Caco-2 (cell line): ENCODE data around the gene INPPL1. TPM values are rescaled to one million over a fixed set of nuclear protein-coding genes. Genes with fewer than 3 reads are reported as not detected.

Source experiments
- BruUV-seq: library from RNA; stranded (reverse); fragments of 400-500 nt; replicated peaks from 2 replicates; lab custom pipeline; 2021; lab: Mats Ljungman, UMichigan
- CTCF ChIA-PET: fragments of 300-600 bp; sonication (Branson Sonifier 250); formaldehyde crosslinking; loops from one replicate; lab custom pipeline; 2022; ENCODE audit warnings: antibody characterized with exemption; lab: Charles Lee
- POLR2A ChIA-PET: fragments of 300-600 bp; sonication (Branson Sonifier 250); formaldehyde crosslinking; loops from one replicate; lab custom pipeline; 2022; ENCODE audit warnings: antibody characterized with exemption; lab: Charles Lee
- DNase-seq, 2 experiments: peaks; one replicate each; pipeline versions ENCODE4 v3.0.0 to v3.0.0-alpha.2; 2020 to 2022
- H3K27me3 ChIP-seq: replicated peaks from 2 replicates; pipeline ENCODE4 v1.6.0; 2011; ENCODE audit warnings: low read length; ENCODE audit not compliant: control insufficient read depth, insufficient read depth
- H3K36me3 ChIP-seq: 2 replicates; pipeline ENCODE4 v1.5.1; 2011; ENCODE audit warnings: low read length; ENCODE audit not compliant: control insufficient read depth, insufficient read depth
- H3K4me1 ChIP-seq: fragments of 250-450 bp; sonication (Bioruptor Pico); 2 replicates; pipeline ENCODE4 v1.5.1; 2020; ENCODE audit warnings: mild to moderate bottlenecking
- H3K4me3 ChIP-seq: 2 replicates; pipeline ENCODE4 v1.5.1; 2011; ENCODE audit warnings: low read depth, mild to moderate bottlenecking, control low read depth, low read length
- H3K9me3 ChIP-seq: fragments of 250-450 bp; sonication (Bioruptor Pico); 2 replicates; pipeline ENCODE4 v1.5.1; 2020; ENCODE audit warnings: mild to moderate bottlenecking, moderate library complexity
- H3K27ac Mint-ChIP-seq: one replicate; pipeline ENCODE4 v1.8.0; 2022; ENCODE audit warnings: mixed read lengths; ENCODE audit not compliant: unreplicated experiment
- H3K27me3 Mint-ChIP-seq: one replicate; pipeline ENCODE4 v1.8.0; 2022; ENCODE audit warnings: mixed read lengths; ENCODE audit not compliant: insufficient read depth, unreplicated experiment
- H3K36me3 Mint-ChIP-seq: one replicate; pipeline ENCODE4 v1.8.0; 2022; ENCODE audit warnings: mild to moderate bottlenecking, mixed read lengths; ENCODE audit not compliant: insufficient read depth, unreplicated experiment
- H3K4me1 Mint-ChIP-seq: one replicate; pipeline ENCODE4 v1.8.0; 2022; ENCODE audit warnings: low read depth, mixed read lengths; ENCODE audit not compliant: unreplicated experiment
- H3K4me3 Mint-ChIP-seq: one replicate; pipeline ENCODE4 v1.8.0; 2022; ENCODE audit warnings: mild to moderate bottlenecking, moderate library complexity, mixed read lengths; ENCODE audit not compliant: unreplicated experiment
- H3K9me3 Mint-ChIP-seq: one replicate; pipeline ENCODE4 v1.8.0; 2022; ENCODE audit warnings: mixed read lengths; ENCODE audit not compliant: unreplicated experiment
- intact Hi-C: fragments of 100-400 bp; cut with micrococcal nuclease; formaldehyde crosslinking; loops from one replicate; pipeline ENCODE4 v1.10.0; 2022; ENCODE audit not compliant: unreplicated experiment
- total RNA-seq: library from RNA; stranded (reverse); gene quantifications from 2 replicates; pipeline ENCODE4 v1.2.3, GENCODE V29; 2022
- TF ChIP-seq, protein P1 (sequence below), 2 experiments: fragments of 200-600 bp in 1 of 2; IDR thresholded peaks; 1 replicate in 1 of 2; 2 replicates in 1 of 2; pipeline versions ENCODE4 v1.5.1 to v1.8.0; 2011 to 2022; ENCODE audit warnings: antibody characterized with exemption in 1 of 2, control low read depth in 1 of 2, inconsistent platforms in 1 of 2, low read depth in 1 of 2, low read length in 1 of 2, mild to moderate bottlenecking in 1 of 2, moderate library complexity in 1 of 2; ENCODE audit not compliant: insufficient read depth in 1 of 2, severe bottlenecking in 1 of 2, unreplicated experiment in 1 of 2

INPPL1 gene
- total RNA-seq, 1 experiment from 2014 or later, result 393 TPM

DNA sequence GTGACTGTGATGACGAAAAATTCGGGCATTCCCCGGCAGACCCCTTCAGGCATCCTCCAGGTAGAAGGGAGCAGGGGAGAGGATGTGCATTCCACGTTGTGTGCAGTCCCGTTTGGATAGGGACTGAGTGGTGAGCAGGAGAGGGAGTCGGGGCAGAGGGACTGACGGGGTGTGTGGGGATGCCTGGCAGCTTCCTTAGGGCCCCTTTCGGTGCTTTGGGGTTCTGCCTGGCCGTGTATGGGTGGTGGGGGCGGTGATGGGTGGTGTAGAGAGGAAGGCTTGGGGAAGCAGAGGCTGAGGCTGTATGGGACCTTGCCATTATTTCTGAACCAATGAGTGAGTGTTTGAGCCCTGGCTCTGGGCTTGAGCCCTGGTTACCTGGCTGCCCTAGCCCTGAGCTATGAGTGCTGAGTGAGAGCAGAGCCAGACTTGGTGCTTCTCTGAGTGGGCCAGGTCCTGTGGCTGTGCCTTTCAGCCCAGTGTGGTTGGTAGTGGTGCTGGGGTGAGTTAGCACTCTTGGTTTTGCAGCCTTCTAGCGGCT is 914 bp downstream of the INPPL1 start:
- H3K36me3 Mint-ChIP-seq, result peaks cover 67% of the 10 kb centered on the region

DNA sequence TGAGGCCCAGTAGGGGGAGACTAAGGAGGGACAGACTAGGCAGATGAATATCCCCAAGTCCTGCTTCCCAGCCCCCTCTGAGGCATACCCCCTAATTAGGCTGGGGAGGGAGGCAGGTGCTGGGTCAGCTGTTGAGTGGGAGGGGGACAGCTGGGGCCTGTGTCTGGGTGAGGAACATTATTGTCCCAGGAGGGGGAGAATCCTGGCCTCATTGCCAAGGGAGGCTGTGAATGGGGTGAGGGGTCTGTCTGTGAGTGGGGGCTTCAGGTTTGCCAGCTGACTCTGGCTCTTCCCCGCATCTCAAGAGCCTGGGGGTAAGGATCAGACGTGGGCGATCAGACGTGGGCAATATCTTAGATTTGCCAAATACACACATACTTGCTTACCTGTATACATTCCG is 2.1 kb downstream of the INPPL1 start:
- DNase-seq, result peak in 1 of 2 experiments; percentile 38
- TF ChIP-seq, protein P1, sequence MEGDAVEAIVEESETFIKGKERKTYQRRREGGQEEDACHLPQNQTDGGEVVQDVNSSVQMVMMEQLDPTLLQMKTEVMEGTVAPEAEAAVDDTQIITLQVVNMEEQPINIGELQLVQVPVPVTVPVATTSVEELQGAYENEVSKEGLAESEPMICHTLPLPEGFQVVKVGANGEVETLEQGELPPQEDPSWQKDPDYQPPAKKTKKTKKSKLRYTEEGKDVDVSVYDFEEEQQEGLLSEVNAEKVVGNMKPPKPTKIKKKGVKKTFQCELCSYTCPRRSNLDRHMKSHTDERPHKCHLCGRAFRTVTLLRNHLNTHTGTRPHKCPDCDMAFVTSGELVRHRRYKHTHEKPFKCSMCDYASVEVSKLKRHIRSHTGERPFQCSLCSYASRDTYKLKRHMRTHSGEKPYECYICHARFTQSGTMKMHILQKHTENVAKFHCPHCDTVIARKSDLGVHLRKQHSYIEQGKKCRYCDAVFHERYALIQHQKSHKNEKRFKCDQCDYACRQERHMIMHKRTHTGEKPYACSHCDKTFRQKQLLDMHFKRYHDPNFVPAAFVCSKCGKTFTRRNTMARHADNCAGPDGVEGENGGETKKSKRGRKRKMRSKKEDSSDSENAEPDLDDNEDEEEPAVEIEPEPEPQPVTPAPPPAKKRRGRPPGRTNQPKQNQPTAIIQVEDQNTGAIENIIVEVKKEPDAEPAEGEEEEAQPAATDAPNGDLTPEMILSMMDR (IDR thresholded peaks at IDR 0.05; ENCODE audit: insufficient read depth in 1 of 2, low read depth in 1 of 2, low read length in 1 of 2, severe bottlenecking in 1 of 2, unreplicated experiment in 1 of 2), result no peak
- no TSS peak for BruUV-seq
- Mint-ChIP-seq H3K27ac (peak overlapping the region; percentile 16), H3K36me3 (peaks cover 79% of the 10 kb centered on the region), H3K4me1 (peaks cover 19% of the 10 kb centered on the region), H3K9me3 (no peaks in the 10 kb centered on the region), H3K27me3 (no peaks in the 10 kb centered on the region), H3K4me3 (peak overlapping the region; percentile 99)
- H3K27me3 ChIP-seq, result no peaks in the 10 kb centered on the region
- no peak overlapping the region for H3K4me3 ChIP-seq
- ChIA-PET POLR2A (no interaction called here), CTCF (interaction anchor here (2.1 kb wide), 1 partner anchor 204 kb away, joined by 7 read pairs; no protein-coding TSS in a partner anchor)
- intact Hi-C loops, result no loop called here
- H3K36me3 ChIP-seq, result peaks cover 15% of the 10 kb centered on the region
- no peaks in the 10 kb centered on the region for H3K9me3 ChIP-seq
- peaks cover 28% of the 10 kb centered on the region for H3K4me1 ChIP-seq

More for the DNA sequence above, 914 bp downstream of the INPPL1 start:
- peak overlapping the region; percentile 94 for H3K27ac Mint-ChIP-seq
- intact Hi-C loops, result no loop called here
- no TSS peak for BruUV-seq
- H3K4me3 ChIP-seq, result peak overlapping the region; percentile 79
- H3K4me3 Mint-ChIP-seq, result peak overlapping the region; percentile 99
- DNase-seq, result peak; percentile 40 to 50
- H3K27me3 ChIP-seq, result no peaks in the 10 kb centered on the region
- TF ChIP-seq, protein P1 (IDR thresholded peaks at IDR 0.05; ENCODE audit: insufficient read depth in 1 of 2, low read depth in 1 of 2, low read length in 1 of 2, severe bottlenecking in 1 of 2, unreplicated experiment in 1 of 2), result no peak
- peaks cover 12% of the 10 kb centered on the region for H3K36me3 ChIP-seq
- H3K9me3 ChIP-seq, result no peaks in the 10 kb centered on the region
- CTCF ChIA-PET, result interaction anchor here (0.9 to 2.1 kb wide), 3 partner anchors 11 to 241 kb away, joined by 3 to 7 read pairs (median 5); no protein-coding TSS in a partner anchor
- H3K9me3 Mint-ChIP-seq, result no peaks in the 10 kb centered on the region
- peaks cover 19% of the 10 kb centered on the region for H3K4me1 Mint-ChIP-seq
- no peaks in the 10 kb centered on the region for H3K27me3 Mint-ChIP-seq
- POLR2A ChIA-PET, result interaction anchor here (0.5 to 1.0 kb wide), 2 partner anchors 16 to 21 kb away, joined by 3 read pairs; no protein-coding TSS in a partner anchor
- peaks cover 28% of the 10 kb centered on the region for H3K4me1 ChIP-seq

DNA sequence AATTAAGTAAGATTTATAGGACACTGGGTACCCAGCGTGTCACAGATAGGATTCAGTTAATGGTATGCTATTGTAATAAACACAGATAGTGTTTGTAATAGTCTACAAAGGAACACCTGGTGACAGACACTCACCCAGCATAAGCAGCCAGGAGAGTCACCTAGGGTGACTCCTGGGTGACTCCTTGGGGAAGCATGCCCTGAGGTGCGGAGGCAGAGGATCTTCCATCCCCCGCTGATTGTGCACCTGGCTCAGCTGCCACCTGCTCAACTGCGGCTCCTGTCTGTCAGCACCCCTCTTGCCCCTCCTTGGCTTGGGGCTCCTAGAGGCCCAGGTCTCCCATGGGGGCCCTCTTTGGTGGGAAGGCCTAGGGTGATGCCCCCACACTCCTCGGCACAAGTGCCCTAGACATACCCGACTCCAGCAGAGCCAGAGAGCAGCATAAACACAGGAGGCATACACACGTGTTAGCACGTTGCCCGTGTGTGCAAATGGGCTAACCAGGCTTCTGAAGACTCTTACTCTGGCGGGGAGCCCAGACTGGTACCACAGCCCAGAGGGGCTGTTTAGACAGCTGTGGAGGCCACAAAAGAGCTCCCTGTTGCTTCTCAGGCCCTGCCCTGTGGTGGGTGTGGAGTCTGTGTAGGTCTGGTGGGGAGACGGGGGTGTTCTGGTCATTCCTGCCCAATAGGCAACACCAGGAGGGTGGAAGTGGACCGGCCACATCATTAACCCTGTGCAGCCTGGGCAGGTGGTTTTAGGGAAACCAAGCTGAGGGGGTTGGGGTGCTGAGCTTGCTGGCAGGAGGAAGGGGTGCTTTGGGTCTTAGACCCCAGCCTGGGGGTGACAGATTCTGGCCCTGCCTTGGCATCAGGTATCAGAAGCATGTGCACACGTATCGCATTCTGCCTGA is 3.0 kb downstream of the INPPL1 start:
- TF ChIP-seq, protein P1 (IDR thresholded peaks at IDR 0.05; ENCODE audit: insufficient read depth in 1 of 2, low read depth in 1 of 2, low read length in 1 of 2, severe bottlenecking in 1 of 2, unreplicated experiment in 1 of 2), result no peak
- peaks cover 88% of the 10 kb centered on the region for H3K36me3 Mint-ChIP-seq
- ChIA-PET CTCF (interaction anchor here (0.7 kb wide), 1 partner anchor 126 kb away, joined by 3 read pairs; no protein-coding TSS in a partner anchor), POLR2A (no interaction called here)
- H3K9me3 Mint-ChIP-seq, result no peaks in the 10 kb centered on the region
- H3K4me1 ChIP-seq, result peaks cover 20% of the 10 kb centered on the region
- no peaks in the 10 kb centered on the region for H3K9me3 ChIP-seq
- H3K4me1 Mint-ChIP-seq, result peaks cover 11% of the 10 kb centered on the region
- no peak overlapping the region for H3K4me3 ChIP-seq
- H3K4me3 Mint-ChIP-seq, result no peak overlapping the region
- no TSS peak for BruUV-seq
- peak; percentile 42 to 50 for DNase-seq
- no peaks in the 10 kb centered on the region for H3K27me3 ChIP-seq
- peaks cover 15% of the 10 kb centered on the region for H3K36me3 ChIP-seq
- H3K27me3 Mint-ChIP-seq, result no peaks in the 10 kb centered on the region
- H3K27ac Mint-ChIP-seq, result no peak overlapping the region
- intact Hi-C loops, result no loop called here
